Stimulated activated CD8-positive, alpha-beta memory T cell treated with anti-CD3 and anti-CD28 coated beads, Interleukin-15, amount 100 ng/mL, for 1 hour (primary cell): ENCODE measurements around the gene YTHDC2.

Experiments
- DNase-seq: peaks from one replicate; pipeline ENCODE4 v3.0.0-alpha.2; 2020; ENCODE audit warnings: low read depth

Gene YTHDC2

GRCh38 chr5:113520429-113520828 lies 6.9 kb downstream of the YTHDC2 start:
- DNase-seq: no peak

GRCh38 chr5:113520899-113521298 lies 7.4 kb downstream of the YTHDC2 start:
- DNase-seq: no peak

GRCh38 chr5:113523168-113523567 lies 9.7 kb downstream of the YTHDC2 start:
- no peak for DNase-seq

- no peak for DNase-seq
These were observed 11.4 kb downstream of the YTHDC2 start for GRCh38 chr5:113524927-113525326.

- no peak for DNase-seq
These were observed 12.9 kb downstream of the YTHDC2 start for GRCh38 chr5:113526421-113526820.

GRCh38 chr5:113527746-113528145 lies 14.3 kb downstream of the YTHDC2 start:
- DNase-seq: no peak

GRCh38 chr5:113531481-113532159 lies 18.1 kb downstream of the YTHDC2 start:
- DNase-seq: no peak

- no peak for DNase-seq
These were observed 24.8 kb downstream of the YTHDC2 start for GRCh38 chr5:113538313-113538712.

GRCh38 chr5:113546703-113547183 lies 33.2 kb downstream of the YTHDC2 start:
- no peak for DNase-seq

GRCh38 chr5:113548396-113548795 lies 34.9 kb downstream of the YTHDC2 start:
- no peak for DNase-seq

GRCh38 chr5:113552137-113552536 lies 38.6 kb downstream of the YTHDC2 start:
- DNase-seq: no peak

- no peak for DNase-seq
These were observed 39.1 kb downstream of the YTHDC2 start for GRCh38 chr5:113552620-113553019.

GRCh38 chr5:113562828-113563400 lies 49.4 kb downstream of the YTHDC2 start:
- DNase-seq: no peak

- DNase-seq: no peak
These were observed 55.9 kb downstream of the YTHDC2 start for GRCh38 chr5:113569396-113569795.

GRCh38 chr5:113572716-113573115 lies 59.2 kb downstream of the YTHDC2 start:
- no peak for DNase-seq

- no peak for DNase-seq
These were observed 60.9 kb downstream of the YTHDC2 start for GRCh38 chr5:113574417-113574816.

GRCh38 chr5:113575074-113575473 lies 61.6 kb downstream of the YTHDC2 start:
- no peak for DNase-seq

- DNase-seq: no peak
These were observed 64.6 kb downstream of the YTHDC2 start for GRCh38 chr5:113578091-113578490.

GRCh38 chr5:113581388-113581787 lies 67.9 kb downstream of the YTHDC2 start:
- no peak for DNase-seq

GRCh38 chr5:113598150-113598549 lies 84.7 kb downstream of the YTHDC2 start:
- no peak for DNase-seq

- no peak for DNase-seq
These were observed 85.4 kb downstream of the YTHDC2 start for GRCh38 chr5:113598926-113599325.

GRCh38 chr5:113600255-113600905 lies 86.9 kb downstream of the YTHDC2 start:
- no peak for DNase-seq

GRCh38 chr5:113601423-113601822 lies 87.9 kb downstream of the YTHDC2 start:
- DNase-seq: no peak
